LNCAP (cell line): ENCODE results near the gene PRKCH.

Source experiments
- CTCF ChIP-seq: fragments of 450-650 bp; IDR thresholded peaks from 2 replicates; pipeline ENCODE4 v1.5.1; 2017; ENCODE audit warnings: mild to moderate bottlenecking

Gene PRKCH

GRCh38 chr14:61332658-61333029 is 11.3 kb downstream of the PRKCH start:
- TF ChIP-seq CTCF: no peak

- no peak for TF ChIP-seq CTCF
Observed at GRCh38 chr14:61333087-61333486, 11.7 kb downstream of the PRKCH start.

GRCh38 chr14:61334197-61334701 is 12.9 kb downstream of the PRKCH start:
- no peak for TF ChIP-seq CTCF

GRCh38 chr14:61335049-61335448 is 13.7 kb downstream of the PRKCH start:
- TF ChIP-seq CTCF: no peak

GRCh38 chr14:61335671-61336275 is 14.4 kb downstream of the PRKCH start:
- TF ChIP-seq CTCF: no peak

- TF ChIP-seq CTCF: no peak
Observed at GRCh38 chr14:61337893-61338292, 16.5 kb downstream of the PRKCH start.

- no peak for TF ChIP-seq CTCF
Observed at GRCh38 chr14:61338457-61338856, 17.1 kb downstream of the PRKCH start.
